ENCODE results near the gene PHLDA1. TPM values are rescaled to one million over a fixed set of nuclear protein-coding genes. Genes with fewer than 3 reads are reported as not detected.

PHLDA1 gene
- total and polyA plus RNA-seq, 2 of the 4 experiments (the other 2 are of a cell fraction), result 27.8 to 32.4 TPM

GRCh38 chr12:76040461-76040860 lies 8.9 kb upstream of the PHLDA1 start:
- dilution Hi-C loops (cut with HindIII; ENCODE audit: low sequenced_read_pairs, unreplicated experiment), result no loop called here
- 94% methylated on average over 2 of the region's 4 CpGs; no CpG with 5 or more reads in 1 of the 2 experiments for WGBS, 2 experiments (ENCODE audit: extremely low coverage in 2 of 2, insufficient read length in 1 of 2)
- Histone ChIP-seq H3K4me2 (ENCODE audit: low read depth, low read length) (no peak overlapping the region), H3K9ac (ENCODE audit: low read depth, low read length) (no peak overlapping the region), H2AK9ac (replicated peaks; ENCODE audit: low read depth, low read length, poor library complexity) (no peak overlapping the region), H2BK15ac (ENCODE audit: low read depth, low read length) (no peak overlapping the region), H3K56ac (ENCODE audit: extremely low read depth, insufficient read depth, low read length) (no peak overlapping the region), H3K9me3 (ENCODE audit: control insufficient read depth, insufficient read depth, low read length) (no peaks in the 10 kb centered on the region), H2AFZ (replicated peaks; ENCODE audit: low read length, poor library complexity) (no peak overlapping the region), H3K9me1 (ENCODE audit: insufficient read depth, low read length) (0 out of 2 replicates have a peak, but pooled peaks cover 2% of the 10 kb centered on the region), H2BK20ac (ENCODE audit: low read depth, low read length) (no peak overlapping the region), H3K14ac (replicated peaks; ENCODE audit: low read depth, low read length) (no peak overlapping the region), H3K18ac (ENCODE audit: low read depth, low read length) (no peak overlapping the region; the same call in 1 of the 2 replicates), H3K4ac (ENCODE audit: low read depth, low read length) (no peak overlapping the region), H3K27me3 (ENCODE audit: control insufficient read depth, insufficient read depth, low read length) (no peaks in the 10 kb centered on the region), H3K79me1 (ENCODE audit: low read depth in 1 of 2, low read length in 2 of 2) (peaks cover 12 to 25% of the 10 kb centered on the region in 2 experiments; a peak in 3 of 4 replicates), H3K4me3 (ENCODE audit: insufficient read depth, low read depth, low read length) (no peak overlapping the region), H3K23ac (ENCODE audit: low read depth, low read length) (no peak overlapping the region), H3K4me1 (ENCODE audit: control insufficient read depth, insufficient read depth, low read length) (peaks cover 4% of the 10 kb centered on the region), H4K5ac (ENCODE audit: low read depth, low read length) (no peak overlapping the region), H2BK5ac (ENCODE audit: low read depth, low read length, poor library complexity, severe bottlenecking) (no peak overlapping the region), H2AK5ac (ENCODE audit: low read depth, low read length) (no peak overlapping the region), H4K20me1 (ENCODE audit: insufficient read depth, low read length) (no peaks in the 10 kb centered on the region), H3K36me3 (ENCODE audit: control insufficient read depth, insufficient read depth, low read length) (peaks cover 8% of the 10 kb centered on the region), H2BK120ac (ENCODE audit: low read depth, low read length) (no peak overlapping the region), H4K91ac (ENCODE audit: insufficient read depth, low read depth, low read length) (no peak overlapping the region), H3K27ac (ENCODE audit: insufficient read depth, low read length) (no peak overlapping the region), H4K8ac (ENCODE audit: low read depth in 2 of 2, low read length in 2 of 2) (no peak overlapping the region)
- in situ Hi-C loops (cut with MboI; ENCODE audit: low sequenced_read_pairs), result loop anchor here (25.0 kb wide), 1 partner anchor 703 kb away; the partner anchor contains the start of genes CAPS2 and GLIPR1L1
- intact Hi-C loops (cut with micrococcal nuclease), result no loop called here
- TF ChIP-seq MXI1 (IDR thresholded peaks at IDR 0.05; ENCODE audit: borderline replicate concordance, low read depth, low read length) (no peak), USF2 (IDR thresholded peaks at IDR 0.05; ENCODE audit: low read depth, low read length) (no peak), CTCF (conservative IDR thresholded peaks at IDR 0.05; ENCODE audit: low read depth, low read length) (no peak), POLR2A (IDR thresholded peaks at IDR 0.05; ENCODE audit: low read depth, low read length) (no peak), NFE2L2 (IDR thresholded peaks at IDR 0.05; ENCODE audit: low read depth, low read length) (no peak), RAD21 (IDR thresholded peaks at IDR 0.05; ENCODE audit: low read length) (no peak), CHD1 (IDR thresholded peaks at IDR 0.05; ENCODE audit: low read depth, low read length) (no peak), SMC3 (IDR thresholded peaks at IDR 0.05; ENCODE audit: low read depth, low read length) (no peak)
- ChIA-PET POLR2A (ENCODE audit: unreplicated experiment) (interaction anchor here (0.6 kb wide), 1 partner anchor 13 kb away, joined by 9 read pairs; no protein-coding TSS in a partner anchor), CTCF (no interaction called here)
- ATAC-seq (ENCODE audit: low read depth), result no peak
- no peak for DNase-seq
- BruUV-seq (replicated peaks), result no TSS peak
